Cardiac fibroblast (primary cell): ENCODE data around the gene B3GALT6.

Source experiments
- DNase-seq, 2 donors: peaks; one replicate each; pipeline versions ENCODE4 v3.0.0 to v3.0.0-alpha.2; 2010; ENCODE audit warnings: low read depth in 2 of 2
- H3K4me3 ChIP-seq, 2 donors: replicated peaks in 1 of 2; 1 replicate in 1 of 2; 2 replicates in 1 of 2; pipeline ENCODE4 v1.5.1; 2011; ENCODE audit warnings: low read depth in 2 of 2, low read length in 2 of 2, mild to moderate bottlenecking in 2 of 2, moderate library complexity in 1 of 2
- CTCF ChIP-seq: IDR thresholded peaks from one replicate; pipeline ENCODE4 v1.5.1; 2011; ENCODE audit warnings: low read depth, mild to moderate bottlenecking, low read length, inconsistent platforms

B3GALT6 gene

GRCh38 chr1:1207571-1207892 is 24.5 kb upstream of the B3GALT6 start:
- no peak for TF ChIP-seq CTCF
- DNase-seq: no peak
- H3K4me3 ChIP-seq: no peak overlapping the region

- no peak for DNase-seq
- TF ChIP-seq CTCF: no peak
- H3K4me3 ChIP-seq: no peak overlapping the region
Observed at GRCh38 chr1:1208713-1209433, 23.2 kb upstream of the B3GALT6 start.

DNA sequence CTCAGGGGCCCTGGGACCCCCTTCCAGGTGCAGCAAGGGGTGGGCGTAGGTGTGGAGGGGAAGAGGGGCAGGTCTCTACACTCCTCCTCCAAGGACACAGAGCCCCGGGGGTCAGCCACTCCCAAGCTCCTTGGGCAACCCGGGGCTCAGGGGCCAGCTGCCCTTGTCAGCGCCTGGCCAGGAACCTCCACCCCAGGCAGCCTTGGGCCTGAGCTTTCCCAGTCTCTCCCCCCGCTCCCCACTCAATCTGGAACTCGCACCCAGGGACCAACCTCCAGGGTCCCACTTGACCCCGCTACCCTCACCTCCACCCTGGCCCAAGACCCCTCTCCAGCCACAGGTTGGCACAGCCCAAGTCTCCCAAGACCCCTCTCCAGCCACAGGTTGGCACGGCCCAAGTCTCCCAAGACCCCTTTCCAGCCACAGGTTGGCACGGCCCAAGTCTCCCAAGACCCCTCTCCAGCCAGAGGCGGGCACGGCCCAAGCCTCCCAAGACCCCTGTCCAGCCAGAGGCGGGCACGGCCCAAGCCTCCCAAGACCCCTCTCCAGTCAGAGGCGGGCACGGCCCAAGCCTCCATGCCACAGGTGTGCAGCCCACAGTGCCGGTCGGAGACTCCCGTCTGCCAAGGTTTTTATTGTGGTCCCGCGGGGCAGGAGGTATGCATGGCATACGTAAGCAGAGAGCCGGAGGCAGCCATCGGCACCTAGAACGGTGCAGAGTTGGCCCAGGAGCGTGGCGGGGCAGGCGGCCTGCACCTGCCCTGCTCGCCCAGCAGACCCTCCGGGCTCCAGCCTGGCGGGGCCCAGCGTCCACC is 21.1 kb upstream of the B3GALT6 start:
- DNase-seq: no peak
- TF ChIP-seq CTCF: no peak
- no peak overlapping the region for H3K4me3 ChIP-seq

DNA sequence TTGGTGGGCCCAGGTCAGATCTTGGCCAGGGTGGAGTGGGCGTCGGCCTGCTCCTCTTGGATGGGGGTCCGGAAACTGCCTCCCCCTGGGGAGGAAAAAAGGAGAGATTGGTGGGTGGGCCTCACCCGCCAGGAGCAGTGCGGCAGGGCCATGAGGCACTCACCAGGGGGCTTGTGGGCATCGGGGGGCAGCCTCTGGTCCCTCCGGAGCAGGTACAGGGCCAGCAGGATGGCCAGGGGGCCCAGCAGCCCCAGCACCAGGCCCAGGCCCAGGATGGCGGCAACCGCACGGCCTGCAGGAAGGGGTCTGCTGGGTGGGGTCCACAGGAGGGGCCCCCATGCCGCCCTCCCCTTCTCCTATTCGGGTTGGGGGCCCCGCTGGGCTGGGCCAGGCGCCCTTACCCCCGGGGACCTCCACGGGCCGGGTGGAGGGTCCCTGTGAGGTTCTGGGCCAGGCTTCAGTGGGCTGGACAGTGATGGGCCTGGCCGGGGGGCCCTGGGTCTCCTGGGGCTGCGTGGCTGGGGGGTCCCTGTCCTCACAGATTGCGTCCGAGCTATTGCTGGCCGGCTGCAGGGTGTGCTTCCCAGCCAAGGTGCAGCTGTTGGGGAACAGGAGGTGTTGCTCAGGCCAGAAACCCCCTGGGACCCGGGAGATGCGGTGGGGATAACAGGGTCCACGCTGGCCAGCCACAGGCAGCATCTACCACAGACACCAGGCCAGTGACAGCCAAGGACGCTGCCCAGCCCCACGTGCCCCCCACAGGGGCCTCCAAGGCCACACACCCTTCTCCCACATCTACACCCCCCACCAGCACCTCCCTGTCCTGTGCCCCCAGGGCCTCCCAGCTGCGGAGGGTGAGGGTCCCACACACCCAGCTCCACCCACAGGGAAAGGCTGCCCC is 20.2 kb upstream of the B3GALT6 start:
- no peak for TF ChIP-seq CTCF
- H3K4me3 ChIP-seq: no peak overlapping the region
- no peak for DNase-seq

GRCh38 chr1:1212780-1213344 is 19.2 kb upstream of the B3GALT6 start:
- TF ChIP-seq CTCF: no peak
- no peak overlapping the region for H3K4me3 ChIP-seq
- peak in 1 of 2 donors; percentile 29 for DNase-seq
